Muscle of back (tissue), 11 donors: ENCODE results near the gene EDIL3. TPM values are rescaled to one million over a fixed set of nuclear protein-coding genes. Genes with fewer than 3 reads are reported as not detected.
"Not testable (repeated sequence)": the region's sequence is repeated elsewhere in the genome, so short reads cannot be mapped to it uniquely, and the experiment has no call there.

Source experiments
- DNase-seq, 3 donors: peaks; one replicate each; pipeline versions ENCODE4 v3.0.0 to v3.0.0-alpha.2; 2013
- polyA plus RNA-seq, 10 donors: library from polyadenylated mRNA; unstranded; fragments of 120-200 nt; gene quantifications; one replicate each; pipeline ENCODE4 v1.2.1, GENCODE V29; 2013; ENCODE audit not compliant: insufficient read length in 10 of 10

EDIL3 gene
- polyA plus RNA-seq, 10 donors = 10.3 to 22.4 (median 12.0) TPM

GRCh38 chr5:84202136-84202535, 182.5 kb downstream of the EDIL3 start:
- no peak for DNase-seq

- DNase-seq = no peak
Observed at GRCh38 chr5:84197538-84197937, 187.1 kb downstream of the EDIL3 start.

GRCh38 chr5:84191281-84191680, 193.4 kb downstream of the EDIL3 start:
- no peak for DNase-seq

- no peak for DNase-seq
Observed at GRCh38 chr5:84184857-84185256, 199.8 kb downstream of the EDIL3 start.

GRCh38 chr5:84181093-84181492, 203.6 kb downstream of the EDIL3 start:
- no peak for DNase-seq

GRCh38 chr5:84168841-84169240, 215.8 kb downstream of the EDIL3 start:
- DNase-seq = no peak

- no peak for DNase-seq
Observed at GRCh38 chr5:84163671-84164070, 221.0 kb downstream of the EDIL3 start.

GRCh38 chr5:84162695-84163094, 222.0 kb downstream of the EDIL3 start:
- no peak for DNase-seq

GRCh38 chr5:84160650-84161049, 224.0 kb downstream of the EDIL3 start:
- not testable (repeated sequence) for DNase-seq

GRCh38 chr5:84149094-84149493, 235.6 kb downstream of the EDIL3 start:
- DNase-seq = no peak

GRCh38 chr5:84148651-84149050, 236.0 kb downstream of the EDIL3 start:
- no peak for DNase-seq

GRCh38 chr5:84137541-84137940, 247.1 kb downstream of the EDIL3 start:
- no peak for DNase-seq

- peak in 2 of 3 donors; percentile 6 to 14 for DNase-seq
Observed at GRCh38 chr5:84131372-84131771, 253.3 kb downstream of the EDIL3 start.

GRCh38 chr5:84130006-84130580, 254.6 kb downstream of the EDIL3 start:
- DNase-seq = no peak

- no peak for DNase-seq
Observed at GRCh38 chr5:84125216-84125615, 259.5 kb downstream of the EDIL3 start.

- DNase-seq = no peak
Observed at GRCh38 chr5:84119252-84119651, 265.4 kb downstream of the EDIL3 start.

- DNase-seq = no peak
Observed at GRCh38 chr5:84118551-84118950, 266.1 kb downstream of the EDIL3 start.

GRCh38 chr5:84115727-84116126, 269.0 kb downstream of the EDIL3 start:
- no peak for DNase-seq

GRCh38 chr5:84113246-84114105, 271.2 kb downstream of the EDIL3 start:
- no peak for DNase-seq

GRCh38 chr5:84092738-84093137, 291.9 kb downstream of the EDIL3 start:
- no peak for DNase-seq

GRCh38 chr5:84091127-84091799, 293.4 kb downstream of the EDIL3 start:
- no peak for DNase-seq

GRCh38 chr5:84088996-84089395, 295.7 kb downstream of the EDIL3 start:
- peak in 1 of 3 donors; percentile 2 for DNase-seq

GRCh38 chr5:84086511-84086910, 298.2 kb downstream of the EDIL3 start:
- DNase-seq = peak in 1 of 3 donors; percentile 5
